Measurements from ENCODE around the gene TMEM204. TPM values are rescaled to one million over a fixed set of nuclear protein-coding genes. Genes with fewer than 3 reads are reported as not detected.

TMEM204 gene
- 10 to 100 TPM in 10 of 12 donors, 1 to 10 TPM in 1, not detected in 1; 8.7 to 15.9 (median 12.8) TPM for polyA plus RNA-seq (ENCODE audit: insufficient read length in 12 of 12)
- long read RNA-seq, donor 1, transcript TMEM204-202 (3 exons, 1,938 nt) = major isoform, 5 of 5 reads
- long read RNA-seq, donor 1, partial matches to known transcripts = 0 of 5 reads
- long read RNA-seq, donor 1, other reads (novel, unspliced or antisense) = 0 of 5 reads
- long read RNA-seq, donor 2, transcript TMEM204-202 (3 exons, 1,938 nt) = major isoform, 7 of 7 reads
- long read RNA-seq, donor 2, partial matches to known transcripts = 0 of 7 reads
- long read RNA-seq, donor 2, other reads (novel, unspliced or antisense) = 0 of 7 reads
- long read RNA-seq, donor 3, transcript TMEM204-202 (3 exons, 1,938 nt) = major isoform, 7 of 7 reads
- long read RNA-seq, donor 3, partial matches to known transcripts = 0 of 7 reads
- long read RNA-seq, donor 3, other reads (novel, unspliced or antisense) = 0 of 7 reads
- long read RNA-seq, donor 4, transcript TMEM204-202 (3 exons, 1,938 nt) = major isoform, 9 of 9 reads
- long read RNA-seq, donor 4, partial matches to known transcripts = 0 of 9 reads
- long read RNA-seq, donor 4, other reads (novel, unspliced or antisense) = 0 of 9 reads
- long read RNA-seq, donor 5, transcript TMEM204-202 (3 exons, 1,938 nt) = major isoform, 11 of 11 reads
- long read RNA-seq, donor 5, partial matches to known transcripts = 0 of 11 reads
- long read RNA-seq, donor 5, other reads (novel, unspliced or antisense) = 0 of 11 reads
- long read RNA-seq, donor 6, transcript TMEM204-202 (3 exons, 1,938 nt) = major isoform, 5 of 5 reads
- long read RNA-seq, donor 6, partial matches to known transcripts = 0 of 5 reads
- long read RNA-seq, donor 6, other reads (novel, unspliced or antisense) = 0 of 5 reads
- long read RNA-seq, donor 7, transcript TMEM204-202 (3 exons, 1,938 nt) = major isoform, 6 of 6 reads
- long read RNA-seq, donor 7, partial matches to known transcripts = 0 of 6 reads
- long read RNA-seq, donor 7, other reads (novel, unspliced or antisense) = 0 of 6 reads
- long read RNA-seq, donor 8, transcript TMEM204-202 (3 exons, 1,938 nt) = major isoform, 19 of 29 reads
- long read RNA-seq, donor 8, partial matches to known transcripts = 5 of 29 reads
- long read RNA-seq, donor 8, other reads (novel, unspliced or antisense) = 5 of 29 reads
- long read RNA-seq, donor 9, transcript TMEM204-202 (3 exons, 1,938 nt) = major isoform, 12 of 12 reads
- long read RNA-seq, donor 9, partial matches to known transcripts = 0 of 12 reads
- long read RNA-seq, donor 9, other reads (novel, unspliced or antisense) = 0 of 12 reads
- long read RNA-seq, donor 10, transcript TMEM204-202 (3 exons, 1,938 nt) = major isoform, 12 of 18 reads
- long read RNA-seq, donor 10, partial matches to known transcripts = 0 of 18 reads
- long read RNA-seq, donor 10, other reads (novel, unspliced or antisense) = 6 of 18 reads
- long read RNA-seq, donor 11, partial matches to known transcripts = 0 of 4 reads
- long read RNA-seq, donor 11, other reads (novel, unspliced or antisense) = 0 of 4 reads

DNA sequence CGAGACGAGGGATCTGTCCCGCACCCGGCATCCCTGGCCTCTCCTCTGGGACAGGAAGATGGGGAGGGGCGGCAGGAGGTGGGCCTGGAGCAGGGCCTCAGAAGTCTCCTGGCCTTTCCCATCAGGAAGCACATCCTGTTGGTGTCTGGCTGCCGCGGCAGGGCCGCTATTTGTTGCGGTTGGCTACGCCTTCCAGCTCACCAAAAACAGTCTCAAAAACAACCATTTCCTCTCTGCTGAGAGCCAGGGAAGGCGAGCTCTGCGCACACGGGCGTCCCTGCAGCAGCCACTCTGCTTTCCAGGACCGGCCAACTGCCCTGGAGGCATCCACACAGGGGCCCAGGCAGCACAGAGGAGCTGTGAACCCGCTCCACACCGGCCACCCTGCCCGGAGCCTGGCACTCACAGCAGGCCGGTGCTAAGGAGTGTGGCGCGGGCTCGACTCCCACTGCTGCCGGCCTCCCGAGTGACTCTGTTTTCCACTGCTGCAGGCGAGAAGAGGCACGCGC, at the start of gene TMEM204:
Gene TMEM204, plus strand, starts transcription at position 224 of the 509 bp plus-strand sequence. CDS start 610 bp downstream, outside the sequence.
- peak; percentile 75 for DNase-seq

GRCh38 chr16:1485847-1486496, 47.5 kb upstream of the TMEM204 start:
- DNase-seq = no peak

- DNase-seq = no peak
Measured at GRCh38 chr16:1486551-1487390, 46.7 kb upstream of the TMEM204 start.

DNA sequence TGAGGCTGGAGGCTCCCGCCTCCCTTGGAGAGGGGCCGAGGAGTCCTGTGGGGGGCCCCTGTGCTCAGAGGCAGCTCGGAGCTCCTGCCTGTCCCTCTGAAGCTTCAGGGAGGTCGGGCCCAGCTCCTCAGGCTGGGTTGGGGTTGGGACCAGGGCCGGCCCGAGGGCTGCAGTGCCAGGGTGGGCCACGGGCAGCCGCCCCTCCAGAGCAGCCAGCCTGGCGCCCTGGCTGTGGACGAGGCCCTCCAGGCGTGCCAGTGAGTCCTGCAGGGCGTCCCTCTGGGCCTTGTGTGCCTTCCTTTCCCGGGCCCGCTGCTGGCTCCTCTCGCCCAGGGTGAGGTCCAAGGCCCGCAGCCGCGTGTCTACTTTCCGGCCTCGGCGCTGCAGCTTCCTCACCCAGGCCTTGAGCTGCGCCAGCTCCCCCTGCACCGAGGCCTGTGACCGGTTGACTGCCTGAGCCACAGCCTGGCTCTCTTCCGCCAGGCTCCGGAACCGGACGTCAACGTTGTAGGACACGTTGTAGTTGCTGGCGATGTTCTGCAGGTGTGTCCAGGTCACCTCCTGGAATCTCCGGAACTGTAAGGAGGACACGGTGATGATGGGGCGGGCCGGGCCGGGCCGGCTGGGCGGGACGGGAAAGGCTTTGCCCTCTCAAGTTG, 45.9 kb upstream of the TMEM204 start:
- no peak for DNase-seq

GRCh38 chr16:1488054-1488601, 45.3 kb upstream of the TMEM204 start:
- no peak for DNase-seq

GRCh38 chr16:1488619-1489018, 44.8 kb upstream of the TMEM204 start, which contains the start of gene PTX4:
Gene PTX4 (minus strand): TSS chr16:1488944. CDS start chr16:1488909, 35 bp downstream.
- DNase-seq = no peak

DNA sequence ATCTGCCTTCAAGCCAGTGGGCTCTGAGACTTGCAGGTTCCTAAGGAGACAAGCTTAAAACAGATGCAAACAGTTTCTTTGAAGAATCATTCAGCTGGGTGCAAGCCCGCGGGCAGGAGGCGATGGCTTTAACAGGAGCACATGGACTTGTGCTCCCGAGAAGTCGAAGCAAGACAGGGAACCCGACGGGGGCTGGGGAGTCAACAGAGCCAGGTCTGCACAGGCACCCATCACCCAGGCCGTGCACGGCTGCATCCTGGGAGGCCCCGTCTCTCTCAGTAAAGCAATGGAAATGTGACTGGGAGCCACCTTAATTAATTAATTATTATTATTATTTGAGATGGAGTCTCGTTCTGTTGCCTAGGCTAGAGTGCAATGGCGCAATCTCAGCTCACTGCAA, 44.4 kb upstream of the TMEM204 start:
- DNase-seq = no peak

DNA sequence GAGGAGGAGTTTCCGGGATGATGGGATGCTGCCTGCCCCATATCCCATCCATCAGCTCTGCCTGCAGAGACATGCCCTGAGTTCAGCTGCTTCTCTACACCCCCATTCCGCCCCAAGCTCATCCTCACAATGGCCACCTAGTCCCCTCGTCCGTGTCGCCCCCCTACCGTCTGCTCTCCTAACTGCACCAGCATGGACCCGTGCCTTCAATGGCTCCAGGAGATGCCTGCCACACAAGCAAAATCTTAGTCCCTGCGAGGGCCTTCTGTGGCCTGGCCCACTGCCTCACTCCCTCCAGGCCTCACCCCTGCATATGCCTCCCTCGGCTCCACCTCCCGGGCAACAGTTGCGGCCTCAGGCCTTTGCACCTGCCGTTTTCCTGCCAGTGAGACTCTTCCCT, 42.1 kb upstream of the TMEM204 start:
- no peak for DNase-seq

GRCh38 chr16:1492082-1492922, 41.2 kb upstream of the TMEM204 start:
- DNase-seq = no peak

DNA sequence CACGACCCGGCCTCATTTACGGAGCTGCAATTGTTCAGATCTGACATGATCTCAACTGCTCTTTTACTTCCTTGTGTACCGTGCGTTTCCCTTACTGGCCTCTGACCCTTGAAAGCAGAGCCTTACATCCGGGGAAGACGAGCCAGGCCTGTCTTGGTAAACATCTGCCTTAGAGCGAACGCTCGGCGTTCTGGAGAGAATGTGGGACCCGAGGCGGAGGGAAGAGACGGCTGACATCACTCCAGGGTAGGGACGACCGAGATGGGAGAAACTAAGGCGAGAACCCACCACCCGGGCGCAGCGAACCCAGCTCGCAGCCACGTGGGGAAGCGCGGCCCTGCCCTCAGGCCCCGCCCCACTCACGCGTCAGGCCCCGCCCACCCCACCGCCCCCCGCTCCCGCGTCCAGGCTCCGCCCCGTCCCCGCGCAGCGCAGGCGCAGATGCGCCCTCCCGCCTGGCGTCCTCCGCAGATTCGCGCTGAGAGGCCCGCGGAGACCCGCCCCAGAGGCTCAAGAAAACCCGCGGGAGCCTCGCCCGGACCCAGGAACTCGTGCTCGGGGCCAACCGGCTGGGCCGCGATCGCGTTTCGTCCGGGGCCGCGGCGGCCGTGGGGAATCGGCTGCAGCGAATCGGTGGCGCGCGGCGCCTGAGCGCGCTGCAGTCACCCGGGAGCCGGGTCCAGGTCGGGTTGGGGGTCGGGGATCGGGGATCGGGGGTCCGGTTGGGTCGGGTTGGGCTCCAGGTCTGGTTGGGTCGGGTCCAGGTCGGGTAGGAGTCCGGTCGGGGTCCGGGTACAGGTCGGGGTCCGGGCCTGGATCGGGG, 40.3 kb upstream of the TMEM204 start, which contains the start of gene TELO2:
Gene TELO2, plus strand, starts transcription at position 438 of the 823 bp plus-strand sequence. CDS start 922 bp downstream, outside the sequence.
- peak; percentile 86 for DNase-seq

GRCh38 chr16:1493746-1494094, 39.7 kb upstream of the TMEM204 start:
- DNase-seq = no peak

- no peak for DNase-seq
Measured at GRCh38 chr16:1494129-1494640, 39.3 kb upstream of the TMEM204 start.

DNA sequence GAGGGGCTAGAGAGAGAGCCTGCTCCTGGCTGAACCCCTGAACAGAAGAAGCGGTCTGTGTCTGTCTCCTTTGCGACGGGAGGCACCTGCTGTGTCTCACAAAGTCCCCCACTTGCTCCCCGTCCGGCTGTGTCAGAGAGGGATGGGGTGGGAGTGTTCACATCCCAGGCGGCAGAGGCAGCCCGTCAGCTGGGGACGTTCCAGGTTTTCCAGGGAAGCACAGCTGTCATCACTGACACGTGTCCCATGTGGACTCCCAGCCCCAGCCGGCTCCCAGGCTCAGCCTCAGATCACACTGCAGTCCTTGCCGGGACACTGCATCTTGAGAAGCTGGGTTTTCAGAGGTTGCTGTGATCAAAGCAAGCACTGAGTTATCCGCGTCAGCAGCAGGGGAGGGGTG, 38.8 kb upstream of the TMEM204 start:
- no peak for DNase-seq

DNA sequence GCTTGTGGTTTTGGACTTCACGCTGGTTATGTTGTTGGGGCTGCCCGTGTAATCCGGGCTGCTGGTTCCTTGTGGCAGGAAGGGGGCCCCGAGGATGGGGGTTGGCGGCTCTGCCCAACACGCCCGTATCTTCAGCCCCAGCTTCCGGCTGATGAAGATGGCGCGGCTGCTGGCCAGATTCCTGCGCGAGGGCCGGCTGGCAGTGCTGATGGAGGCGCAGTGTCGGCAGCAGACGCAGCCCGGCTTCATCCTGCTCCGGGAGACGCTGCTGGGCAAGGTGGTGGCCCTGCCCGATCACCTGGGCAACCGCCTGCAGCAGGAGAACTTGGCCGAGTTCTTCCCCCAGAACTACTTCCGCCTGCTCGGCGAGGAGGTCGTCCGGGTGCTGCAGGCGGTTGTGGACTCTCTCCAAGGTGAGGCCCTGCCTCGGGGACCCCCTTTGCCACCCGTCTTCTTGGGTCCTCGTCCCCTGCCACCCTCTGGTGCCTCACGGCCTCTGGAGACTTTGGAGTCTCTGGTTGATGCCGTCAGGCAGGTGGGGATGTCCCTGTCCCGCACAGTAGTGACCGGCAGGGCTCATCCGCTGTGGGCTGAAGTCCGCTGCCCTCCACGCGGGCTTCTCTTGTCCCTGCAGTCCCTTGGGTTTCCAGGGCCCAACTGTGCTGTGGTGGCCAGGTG, 38.1 kb upstream of the TMEM204 start:
- DNase-seq = no peak

- no peak for DNase-seq
Measured at GRCh38 chr16:1495889-1496262, 37.6 kb upstream of the TMEM204 start.

DNA sequence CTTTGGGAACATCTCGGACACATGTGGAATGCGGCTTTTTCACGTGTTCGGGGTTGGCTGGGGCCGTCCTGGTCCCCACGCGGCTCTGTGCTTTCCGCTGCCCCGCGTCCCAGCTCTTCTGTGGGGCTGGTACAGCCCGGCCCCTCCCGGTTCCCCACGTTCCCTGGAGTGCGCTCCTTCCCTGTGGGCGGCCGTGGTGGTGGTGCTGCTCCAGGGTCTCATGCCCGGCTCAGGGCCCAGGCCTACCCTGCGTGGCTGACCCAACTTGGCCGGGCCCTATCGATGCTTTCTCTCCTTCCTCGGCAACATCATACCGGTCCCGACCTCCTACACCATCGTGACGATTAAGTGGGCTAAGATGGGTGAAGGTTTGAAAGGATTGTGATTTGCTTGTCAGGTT, 37.0 kb upstream of the TMEM204 start:
- no peak for DNase-seq
